ENCODE measurements around the gene PAX3. TPM values are rescaled to one million over a fixed set of nuclear protein-coding genes. Genes with fewer than 3 reads are reported as not detected.

Gene PAX3
- total RNA-seq, 2 donors from 2014 or later = not detected

- intact Hi-C loops (cut with DNase I) = no loop called here
- 78% methylated on average over 7 of the region's 7 CpGs for WGBS
These were observed 102.6 kb downstream of the PAX3 start for GRCh38 chr2:222196159-222196558.

GRCh38 chr2:222194669-222195068 lies 104.1 kb downstream of the PAX3 start:
- Histone ChIP-seq H3K36me3 (no peaks in the 10 kb centered on the region), H3K4me1 (replicated peaks) (no peaks in the 10 kb centered on the region), H3K9me3 (no peaks in the 10 kb centered on the region), H3K4me3 (no peak overlapping the region), H3K27me3 (replicated peaks; ENCODE audit: insufficient read depth) (no peaks in the 10 kb centered on the region), H3K27ac (no peak overlapping the region)
- no peak for TF ChIP-seq POLR2A (IDR thresholded peaks at IDR 0.05)
- no peak for TF ChIP-seq POLR2AphosphoS5 (IDR thresholded peaks at IDR 0.05)
- no peak for TF ChIP-seq CTCF (IDR thresholded peaks at IDR 0.05)
- WGBS = 66% methylated on average over 5 of the region's 5 CpGs
- intact Hi-C loops (cut with DNase I) = no loop called here
- no peak for DNase-seq (ENCODE audit: low spot score)

More at GRCh38 chr2:222196159-222196558, 102.6 kb downstream of the PAX3 start:
- TF ChIP-seq POLR2AphosphoS5 (IDR thresholded peaks at IDR 0.05) (no peak), CTCF (IDR thresholded peaks at IDR 0.05) (no peak), POLR2A (IDR thresholded peaks at IDR 0.05) (no peak)
- no peaks in the 10 kb centered on the region for H3K27me3 ChIP-seq (replicated peaks; ENCODE audit: insufficient read depth)
- H3K4me1 ChIP-seq (replicated peaks) = no peaks in the 10 kb centered on the region
- no peaks in the 10 kb centered on the region for H3K36me3 ChIP-seq
- H3K4me3 ChIP-seq = no peak overlapping the region
- no peaks in the 10 kb centered on the region for H3K9me3 ChIP-seq
- no peak for DNase-seq (ENCODE audit: low spot score)
- no peak overlapping the region for H3K27ac ChIP-seq

- no peaks in the 10 kb centered on the region for H3K27me3 ChIP-seq (replicated peaks; ENCODE audit: insufficient read depth)
- TF ChIP-seq CTCF (IDR thresholded peaks at IDR 0.05) (no peak), POLR2AphosphoS5 (IDR thresholded peaks at IDR 0.05) (no peak), POLR2A (IDR thresholded peaks at IDR 0.05) (no peak)
- intact Hi-C loops (cut with DNase I) = no loop called here
These were observed 105.3 kb downstream of the PAX3 start for GRCh38 chr2:222193328-222193983.

GRCh38 chr2:222180619-222181018 lies 118.2 kb downstream of the PAX3 start:
- no peaks in the 10 kb centered on the region for H3K27me3 ChIP-seq (replicated peaks; ENCODE audit: insufficient read depth)
- no peaks in the 10 kb centered on the region for H3K36me3 ChIP-seq
- no peaks in the 10 kb centered on the region for H3K9me3 ChIP-seq
- no peaks in the 10 kb centered on the region for H3K4me1 ChIP-seq (replicated peaks)
- H3K27ac ChIP-seq = no peak overlapping the region
- 79% methylated on average over 1 of the region's 1 CpG for WGBS
- TF ChIP-seq POLR2A (IDR thresholded peaks at IDR 0.05) = no peak
- TF ChIP-seq CTCF (IDR thresholded peaks at IDR 0.05) = no peak
- TF ChIP-seq POLR2AphosphoS5 (IDR thresholded peaks at IDR 0.05) = no peak
- intact Hi-C loops (cut with DNase I) = no loop called here
- no peak for DNase-seq (ENCODE audit: low spot score)
- H3K4me3 ChIP-seq = no peak overlapping the region

More at GRCh38 chr2:222193328-222193983, 105.3 kb downstream of the PAX3 start:
- Histone ChIP-seq H3K36me3 (no peaks in the 10 kb centered on the region), H3K9me3 (no peaks in the 10 kb centered on the region), H3K27ac (no peak overlapping the region), H3K4me1 (replicated peaks) (no peaks in the 10 kb centered on the region), H3K4me3 (no peak overlapping the region)
- WGBS = 35% methylated on average over 5 of the region's 5 CpGs
- no peak for DNase-seq (ENCODE audit: low spot score)

- Histone ChIP-seq H3K4me1 (replicated peaks) (no peaks in the 10 kb centered on the region), H3K4me3 (no peak overlapping the region), H3K27ac (no peak overlapping the region), H3K27me3 (replicated peaks; ENCODE audit: insufficient read depth) (no peaks in the 10 kb centered on the region), H3K9me3 (no peaks in the 10 kb centered on the region), H3K36me3 (no peaks in the 10 kb centered on the region)
- DNase-seq (ENCODE audit: low spot score) = no peak
- intact Hi-C loops (cut with DNase I) = no loop called here
- no peak for TF ChIP-seq POLR2AphosphoS5 (IDR thresholded peaks at IDR 0.05)
- no peak for TF ChIP-seq POLR2A (IDR thresholded peaks at IDR 0.05)
- TF ChIP-seq CTCF (IDR thresholded peaks at IDR 0.05) = no peak
These were observed 119.2 kb downstream of the PAX3 start for GRCh38 chr2:222179592-222179991.

All from prostate gland (tissue), 2 donors.